Stimulated activated CD8-positive, alpha-beta memory T cell treated with anti-CD3 and anti-CD28 coated beads, Interleukin-12 subunit alpha, Interleukin-12 subunit beta, amount 100 ng/mL, for 1 hour (primary cell): ENCODE results near the gene KIAA1614.
A peak's percentile ranks its signal among the peaks of the same experiment; 100 is the strongest.
"Not testable (repeated sequence)": the region's sequence is repeated elsewhere in the genome, so short reads cannot be mapped to it uniquely, and the experiment has no call there.

Experiments
- DNase-seq: peaks from one replicate; pipeline ENCODE4 v3.0.0-alpha.2; 2020; ENCODE audit warnings: low read depth

The KIAA1614 gene

DNA sequence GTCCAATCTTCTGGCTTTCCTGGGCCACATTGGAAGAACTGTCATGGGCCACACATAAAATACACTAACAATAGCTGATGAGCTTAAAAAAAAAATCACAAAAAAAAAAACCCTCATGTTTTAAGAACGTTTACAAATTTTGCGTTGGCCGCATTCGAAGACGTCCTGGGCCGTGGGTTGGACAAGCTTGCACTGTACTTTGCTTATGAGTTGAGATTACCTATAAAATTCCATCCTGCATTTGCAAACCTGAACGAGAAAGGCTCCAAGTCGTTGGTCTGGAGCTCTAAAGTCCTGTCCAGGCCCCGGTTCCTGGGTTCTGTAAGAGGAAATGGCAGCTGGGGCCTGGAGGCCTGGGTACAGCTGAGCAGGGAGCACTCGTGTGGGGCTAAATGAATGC is 51.4 kb downstream of the KIAA1614 start:
- no peak for DNase-seq

- DNase-seq: no peak
These were observed 51.9 kb downstream of the KIAA1614 start for GRCh38 chr1:180964595-180964994.

DNA sequence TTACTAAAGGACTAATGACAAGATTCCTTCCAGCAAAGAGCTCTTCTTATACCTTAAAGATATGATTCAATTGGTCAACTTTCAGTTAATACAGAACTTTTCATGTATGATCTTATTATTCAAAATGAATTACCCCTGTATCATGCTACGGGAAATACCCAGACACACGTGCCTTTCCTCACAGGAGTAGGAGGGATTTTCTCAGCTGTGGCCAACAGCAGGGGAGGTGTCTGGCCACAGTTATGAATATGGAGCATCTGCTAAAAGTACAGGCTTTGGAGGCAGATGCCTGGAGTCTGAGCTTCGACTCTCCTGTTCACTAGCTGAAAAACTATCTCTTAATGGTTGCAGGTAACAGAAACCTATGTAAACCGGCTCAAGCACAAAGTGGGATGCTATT is 53.6 kb downstream of the KIAA1614 start:
- DNase-seq: no peak

DNA sequence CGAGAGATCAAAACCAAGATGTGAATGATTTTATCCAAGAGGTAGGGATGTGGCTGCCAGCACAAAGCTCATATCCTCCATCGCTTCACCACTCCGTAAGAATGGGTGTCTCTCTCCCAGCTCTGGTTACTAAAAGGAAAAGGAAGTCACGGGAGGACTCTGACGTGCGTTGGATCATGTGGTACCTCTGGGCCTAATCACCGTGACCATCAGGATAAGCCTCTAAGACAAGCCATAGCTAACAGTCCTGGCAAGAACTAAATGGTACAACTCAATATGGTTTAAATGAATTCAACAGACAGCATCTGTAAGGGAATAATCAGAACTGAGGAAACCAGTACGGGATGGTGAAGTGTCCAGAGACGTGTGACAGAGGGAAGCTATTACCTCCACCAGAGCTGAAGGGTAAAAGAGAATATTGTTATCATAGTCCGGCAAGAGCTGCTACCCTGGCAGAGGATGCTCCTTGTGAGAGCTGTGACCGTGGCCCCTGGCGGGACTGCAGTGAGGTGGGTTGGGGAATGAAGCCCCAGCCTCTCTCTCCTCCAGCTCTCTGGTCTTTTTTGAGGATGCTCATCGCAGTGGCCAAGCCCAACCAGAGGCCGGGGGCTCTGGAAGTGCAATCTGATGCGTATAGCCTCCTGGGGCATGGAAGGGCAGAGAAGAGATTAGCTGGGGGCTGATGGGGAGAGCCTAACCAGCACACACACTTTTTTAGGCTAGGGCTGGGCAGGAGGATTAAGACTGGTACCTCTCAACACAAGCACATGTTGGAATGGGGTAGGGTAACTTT is 54.2 kb downstream of the KIAA1614 start:
- DNase-seq: no peak

DNA sequence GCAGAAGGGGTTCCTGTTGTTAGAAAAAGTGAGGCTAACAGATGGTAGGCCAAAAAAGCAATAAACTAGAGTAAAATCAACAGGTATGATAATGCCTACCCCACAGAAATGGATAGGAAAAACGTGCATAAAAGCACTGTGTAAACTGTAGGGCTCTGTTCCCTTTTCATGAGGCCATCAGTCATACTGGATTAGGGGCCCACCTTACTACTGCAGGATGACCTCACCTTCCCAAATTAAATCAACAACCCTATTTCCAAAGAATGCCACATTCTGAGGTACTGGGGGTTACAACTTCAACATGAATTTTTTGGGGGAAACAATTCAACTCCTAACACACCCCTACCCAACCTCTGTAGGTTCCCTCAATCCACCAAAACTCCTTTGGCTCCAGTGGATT is 54.9 kb downstream of the KIAA1614 start:
- no peak for DNase-seq

DNA sequence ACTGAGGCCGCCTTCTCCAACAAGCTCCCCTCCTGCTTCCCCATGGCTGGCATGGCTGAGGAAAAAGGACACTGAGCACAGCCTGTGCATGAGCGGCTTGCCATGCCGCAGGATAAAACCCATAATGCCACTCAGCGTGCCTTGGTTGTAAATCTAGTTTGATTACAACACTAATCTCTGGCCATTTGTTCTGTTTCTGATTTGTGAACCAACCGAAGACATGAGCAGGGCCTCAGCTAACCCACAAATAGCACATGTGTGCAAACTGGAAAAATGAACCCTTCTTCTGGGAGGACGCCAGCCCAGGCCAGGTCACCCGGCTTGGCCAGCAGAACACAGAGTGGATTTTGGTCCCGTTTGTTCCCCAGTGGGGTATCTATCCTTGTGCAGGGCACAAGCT is 56.1 kb downstream of the KIAA1614 start:
- not testable (repeated sequence) for DNase-seq

DNA sequence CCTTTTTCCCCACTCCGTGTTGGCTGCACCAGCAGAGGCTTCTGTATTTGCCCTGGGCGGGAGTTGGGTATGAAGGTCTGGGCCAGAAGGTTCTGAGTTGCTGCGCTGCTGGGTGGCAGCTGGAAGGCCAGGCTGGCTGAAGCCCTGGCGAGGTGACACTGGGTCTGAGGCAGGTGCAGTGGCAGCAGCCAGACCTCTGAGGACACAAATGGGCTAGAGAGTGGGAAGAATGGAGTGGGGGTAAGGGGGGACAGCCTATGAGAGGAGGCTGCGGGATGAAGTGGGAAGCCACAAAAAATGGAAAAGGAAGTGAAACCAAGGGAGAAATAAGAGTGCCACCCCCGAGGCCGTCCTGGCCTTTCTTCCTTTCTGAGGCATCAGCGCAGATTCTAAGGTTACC is 56.7 kb downstream of the KIAA1614 start:
- no peak for DNase-seq

GRCh38 chr1:180970333-180971079 is 57.8 kb downstream of the KIAA1614 start:
- DNase-seq: no peak

- DNase-seq: no peak
These were observed 58.7 kb downstream of the KIAA1614 start for GRCh38 chr1:180971273-180971997.

DNA sequence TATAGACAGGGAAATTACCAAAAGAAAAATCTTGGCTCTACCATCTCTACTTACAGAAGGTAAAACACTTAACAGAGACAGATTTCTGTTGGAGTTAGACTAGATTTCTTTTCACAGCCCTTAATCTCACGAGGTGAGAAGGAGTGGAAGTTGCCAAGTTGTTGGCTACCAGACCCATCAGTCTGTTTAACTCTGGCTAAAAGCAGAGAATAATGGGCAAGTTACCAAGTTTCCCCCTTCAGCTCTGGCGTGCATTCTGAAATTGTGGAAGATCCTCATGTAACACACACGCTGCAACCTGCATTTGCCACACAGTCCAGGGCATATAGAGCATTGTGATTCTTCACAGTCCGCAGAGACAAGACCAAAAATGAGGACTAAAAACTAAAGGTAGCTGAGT is 60.7 kb downstream of the KIAA1614 start:
- no peak for DNase-seq

GRCh38 chr1:180974236-180974635 is 61.5 kb downstream of the KIAA1614 start:
- DNase-seq: no peak

- no peak for DNase-seq
These were observed 62.9 kb downstream of the KIAA1614 start for GRCh38 chr1:180975551-180975950.

DNA sequence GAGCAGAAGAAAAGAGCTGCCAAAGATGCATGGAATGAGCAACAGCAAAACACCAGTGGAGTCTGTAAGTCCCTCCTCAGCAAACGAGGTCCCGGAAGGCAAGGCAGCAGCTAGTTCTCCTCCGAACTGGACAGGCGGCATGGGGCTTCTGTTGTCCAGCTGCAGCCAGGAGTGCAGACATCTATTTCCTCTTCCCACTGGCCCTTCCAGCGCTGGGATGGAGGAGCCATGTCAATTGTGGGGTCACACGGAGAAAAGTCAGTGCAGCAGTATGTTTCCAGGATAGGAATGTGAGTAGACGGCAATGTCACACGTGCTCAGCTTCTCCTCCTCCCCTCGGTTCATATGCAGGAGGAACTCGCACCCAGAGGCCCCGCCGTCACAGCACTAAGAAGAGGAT is 63.5 kb downstream of the KIAA1614 start:
- DNase-seq: no peak

DNA sequence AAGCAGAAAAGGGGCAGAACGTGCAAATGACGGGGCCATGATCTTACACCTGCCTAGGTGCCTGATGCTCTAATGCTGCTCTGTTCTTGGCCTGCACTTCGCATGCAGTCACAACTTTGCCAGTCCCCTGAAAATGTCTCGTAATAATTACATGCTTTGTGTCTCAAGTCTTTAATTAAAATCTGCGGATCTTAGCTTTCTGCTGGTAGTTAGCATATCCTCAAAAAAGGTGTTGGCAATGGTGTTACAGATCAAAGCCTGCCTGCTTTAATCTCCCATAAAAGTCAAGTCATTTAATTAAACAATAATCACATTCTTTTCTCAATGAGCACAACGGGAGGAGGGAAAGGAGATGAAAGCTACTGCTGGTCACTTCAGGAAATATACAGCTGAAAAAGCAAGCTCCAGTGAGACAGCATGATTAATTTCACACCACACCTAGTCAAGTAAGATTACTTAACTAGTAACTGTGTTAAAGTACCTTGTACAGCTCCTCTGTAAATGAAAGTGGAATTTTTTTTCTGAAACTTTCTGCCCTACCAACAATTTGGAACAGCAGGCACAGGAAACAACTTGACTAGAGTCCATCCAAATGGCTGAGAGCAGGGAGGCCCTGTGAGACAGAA is 64.1 kb downstream of the KIAA1614 start:
- no peak for DNase-seq

GRCh38 chr1:180981596-180982387 is 69.1 kb downstream of the KIAA1614 start:
- peak; percentile 20 for DNase-seq

DNA sequence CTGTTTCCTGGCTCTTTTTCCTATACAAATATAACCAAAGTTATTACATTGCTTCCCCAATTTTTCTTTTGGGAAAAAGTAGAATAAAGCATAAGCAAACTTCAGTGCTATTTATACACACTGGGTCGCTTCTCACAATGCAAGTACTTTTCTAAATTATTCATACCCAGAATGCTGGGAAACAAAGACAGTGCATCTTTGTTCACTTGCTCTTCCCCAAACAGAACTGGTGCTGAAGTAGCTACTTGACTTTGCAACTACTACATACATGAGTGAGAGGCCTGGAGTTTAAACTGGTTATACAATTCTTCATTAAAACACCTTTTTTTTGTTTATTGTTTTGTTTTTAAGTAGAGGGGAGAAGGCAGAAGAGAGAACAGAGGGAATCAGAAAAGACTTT is 69.7 kb downstream of the KIAA1614 start:
- DNase-seq: no peak

- no peak for DNase-seq
These were observed 75.6 kb downstream of the KIAA1614 start for GRCh38 chr1:180988253-180988752.

DNA sequence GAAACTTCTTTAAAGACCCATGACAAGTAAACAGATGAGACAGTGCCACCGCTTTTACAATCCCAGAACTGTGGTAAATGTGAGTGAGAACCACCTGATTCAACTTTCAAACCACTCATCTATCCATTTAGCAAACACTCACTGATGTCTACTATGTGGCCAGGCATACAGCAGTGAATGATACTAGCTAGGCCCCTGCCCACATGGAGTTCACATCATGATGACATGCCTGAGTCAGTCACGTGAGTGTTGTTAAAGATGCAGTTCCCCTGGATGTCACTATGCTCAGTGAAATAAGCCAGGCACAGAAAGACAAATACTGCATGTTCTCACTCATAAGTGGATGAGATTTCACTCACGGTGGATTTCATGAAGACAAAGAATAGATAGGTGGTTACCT is 81.6 kb downstream of the KIAA1614 start:
- DNase-seq: no peak

GRCh38 chr1:180997843-180998504 is 85.3 kb downstream of the KIAA1614 start:
- no peak for DNase-seq
